Stimulated activated CD8-positive, alpha-beta memory T cell treated with anti-CD3 and anti-CD28 coated beads, Interleukin-12 subunit alpha, Interleukin-12 subunit beta, amount 100 ng/mL, for 24 hours (primary cell): ENCODE data around the gene ARMC3.

Experiments
- DNase-seq: peaks from one replicate; pipeline ENCODE4 v3.0.0-alpha.2; 2020; ENCODE audit errors: extremely low read depth

Gene ARMC3

DNA sequence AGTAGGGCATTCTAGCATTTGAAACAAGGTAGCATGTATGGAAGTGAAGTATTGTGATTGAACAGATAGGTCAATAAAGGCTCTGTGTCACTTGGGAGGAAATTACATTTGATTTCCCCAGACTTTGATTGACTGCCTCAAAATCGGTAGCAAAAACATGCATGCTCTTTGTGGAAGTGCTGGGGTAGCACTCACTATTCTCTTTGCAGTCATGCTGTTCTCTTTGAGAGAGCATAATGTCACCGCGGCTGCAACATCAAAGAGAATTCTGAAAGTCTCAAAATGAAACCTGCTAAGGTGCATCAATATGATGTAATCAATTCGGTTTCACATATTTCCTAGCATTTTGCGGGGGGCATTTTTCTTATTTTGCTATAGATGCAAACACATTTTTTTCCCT is 64.2 kb downstream of the ARMC3 start:
- DNase-seq: no peak

DNA sequence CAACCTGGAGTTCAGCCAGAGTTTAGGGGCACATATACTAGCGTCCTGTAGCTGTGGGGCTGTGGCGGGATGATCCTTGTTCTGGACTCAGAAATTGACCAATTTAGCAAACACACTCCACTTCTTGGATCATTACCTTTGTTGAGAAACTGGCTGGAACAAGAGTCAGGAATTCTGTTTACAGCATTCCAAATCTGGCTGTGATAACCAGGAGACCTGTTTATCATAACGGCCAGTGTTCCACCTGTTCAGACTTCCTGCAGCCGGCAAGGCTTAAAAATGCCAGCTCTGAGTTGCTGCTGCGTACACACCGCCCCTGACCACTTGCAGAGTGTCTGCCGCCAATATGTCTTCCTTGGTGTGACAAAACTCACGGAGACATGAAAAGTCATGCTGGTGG is 64.8 kb downstream of the ARMC3 start:
- no peak for DNase-seq

GRCh38 chr10:22993314-22993713 is 65.5 kb downstream of the ARMC3 start:
- DNase-seq: no peak

GRCh38 chr10:22997096-22997495 is 69.2 kb downstream of the ARMC3 start:
- DNase-seq: no peak

DNA sequence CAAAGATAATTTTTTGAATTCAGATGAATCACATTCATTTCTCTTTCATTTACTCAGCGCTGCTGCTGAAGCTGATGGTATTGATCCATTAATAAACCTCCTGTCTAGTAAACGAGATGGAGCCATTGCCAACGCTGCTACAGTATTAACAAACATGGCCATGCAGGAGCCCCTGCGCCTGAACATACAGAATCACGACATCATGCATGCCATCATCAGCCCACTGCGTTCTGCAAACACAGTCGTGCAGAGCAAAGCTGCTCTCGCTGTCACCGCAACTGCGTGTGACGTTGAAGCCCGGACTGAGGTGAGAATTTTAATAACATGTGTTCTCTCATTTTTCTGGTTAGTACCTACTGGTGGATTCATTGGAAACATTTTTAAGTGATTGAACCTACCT is 70.2 kb downstream of the ARMC3 start:
- DNase-seq: no peak

- DNase-seq: no peak
These were observed 72.1 kb downstream of the ARMC3 start for GRCh38 chr10:22999942-23000341.

GRCh38 chr10:23001901-23002516 is 74.2 kb downstream of the ARMC3 start:
- DNase-seq: no peak

GRCh38 chr10:23005150-23005549 is 77.3 kb downstream of the ARMC3 start:
- no peak for DNase-seq

- no peak for DNase-seq
These were observed 85.9 kb downstream of the ARMC3 start for GRCh38 chr10:23013581-23014335.

DNA sequence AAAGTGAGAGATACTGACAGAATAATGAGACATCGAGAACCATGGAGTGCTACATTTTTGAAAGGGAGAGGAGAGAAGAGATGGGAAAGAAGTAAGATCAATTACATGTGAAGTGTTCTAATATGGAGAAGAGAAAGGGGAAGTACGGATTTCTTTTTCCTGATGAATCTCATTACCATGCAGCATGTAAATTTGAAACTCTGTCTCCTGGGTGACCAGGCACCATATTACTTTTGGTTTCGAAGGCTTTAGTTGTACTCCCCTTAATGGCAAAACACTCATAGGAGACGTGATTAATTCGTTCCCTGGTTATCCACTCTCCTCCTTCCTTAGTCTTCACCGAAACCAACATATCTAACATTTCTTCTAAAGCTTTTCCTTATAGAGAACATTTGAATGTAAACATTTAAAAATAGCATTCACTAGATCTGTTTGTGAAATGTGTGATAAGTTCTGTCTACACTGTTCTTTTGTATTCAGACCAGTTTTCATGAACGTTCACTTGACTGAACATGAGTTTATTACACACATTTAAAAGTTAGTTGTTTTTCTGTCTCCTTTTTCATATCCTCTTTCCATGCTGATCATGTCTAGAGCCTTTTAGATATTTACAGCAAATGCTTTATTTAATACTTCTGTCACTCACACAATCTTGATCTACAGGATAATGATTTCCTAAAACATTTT is 87.3 kb downstream of the ARMC3 start:
- no peak for DNase-seq

DNA sequence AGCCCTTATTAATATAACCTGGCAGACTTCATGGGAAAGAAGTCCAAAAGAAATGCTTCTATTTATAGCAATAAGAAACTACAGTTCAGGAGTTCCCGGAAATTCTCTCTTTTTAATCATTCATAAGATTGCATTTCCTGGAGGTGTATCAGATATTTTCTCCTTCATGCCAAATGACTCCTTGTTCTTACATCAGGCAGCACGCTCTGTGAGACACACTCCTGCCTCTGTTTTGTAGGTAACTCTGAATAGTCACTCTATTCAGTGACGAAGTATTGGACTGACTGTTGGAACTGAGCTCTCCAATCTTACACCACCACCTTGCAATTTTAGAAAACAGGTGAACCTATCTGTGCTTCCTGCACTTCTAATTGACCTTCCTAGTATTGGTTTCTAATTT is 88.8 kb downstream of the ARMC3 start:
- DNase-seq: no peak

DNA sequence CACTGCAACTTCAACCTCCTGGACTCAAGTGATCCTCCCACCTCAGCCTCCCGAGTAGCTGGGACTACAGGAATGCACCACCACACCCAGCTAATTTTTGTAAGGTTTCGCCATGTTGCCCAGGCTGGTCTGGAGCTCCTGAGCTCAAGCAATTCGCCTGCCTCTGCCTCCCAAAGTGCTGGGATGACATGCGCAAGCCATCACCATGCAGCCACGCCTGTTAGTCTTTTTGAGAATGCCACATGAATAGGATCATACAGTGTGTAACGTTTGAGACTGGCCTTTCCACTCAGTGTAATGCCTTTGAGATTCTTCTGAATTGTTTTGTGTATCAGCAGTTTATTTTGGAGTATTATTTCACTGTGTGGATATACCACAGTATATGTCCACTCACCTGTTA is 91.8 kb downstream of the ARMC3 start:
- no peak for DNase-seq

GRCh38 chr10:23021430-23021829 is 93.6 kb downstream of the ARMC3 start:
- no peak for DNase-seq

DNA sequence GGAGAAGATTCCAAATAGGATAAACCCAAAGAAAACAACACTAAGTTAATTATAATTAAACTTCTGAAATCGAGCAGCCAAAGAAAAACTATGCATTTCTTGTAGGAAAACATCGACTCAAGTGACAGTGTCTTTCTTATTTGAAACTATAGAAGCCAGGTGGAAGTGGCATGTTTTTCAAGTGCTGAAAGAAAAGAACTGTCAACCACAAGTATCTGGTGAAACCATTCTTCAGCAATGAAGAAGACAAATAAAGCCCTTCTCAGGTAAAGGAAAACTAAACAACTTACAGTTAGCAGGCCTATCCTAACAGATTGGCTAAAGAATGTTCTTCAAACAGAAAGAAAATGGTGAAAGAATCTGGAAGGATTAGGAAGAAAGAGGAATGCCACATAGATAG is 96.1 kb downstream of the ARMC3 start:
- DNase-seq: no peak

- no peak for DNase-seq
These were observed 103.5 kb downstream of the ARMC3 start for GRCh38 chr10:23031318-23031717.

- DNase-seq: no peak
These were observed 106.9 kb downstream of the ARMC3 start for GRCh38 chr10:23034790-23035189.

GRCh38 chr10:23035569-23035968 is 107.7 kb downstream of the ARMC3 start:
- DNase-seq: no peak

DNA sequence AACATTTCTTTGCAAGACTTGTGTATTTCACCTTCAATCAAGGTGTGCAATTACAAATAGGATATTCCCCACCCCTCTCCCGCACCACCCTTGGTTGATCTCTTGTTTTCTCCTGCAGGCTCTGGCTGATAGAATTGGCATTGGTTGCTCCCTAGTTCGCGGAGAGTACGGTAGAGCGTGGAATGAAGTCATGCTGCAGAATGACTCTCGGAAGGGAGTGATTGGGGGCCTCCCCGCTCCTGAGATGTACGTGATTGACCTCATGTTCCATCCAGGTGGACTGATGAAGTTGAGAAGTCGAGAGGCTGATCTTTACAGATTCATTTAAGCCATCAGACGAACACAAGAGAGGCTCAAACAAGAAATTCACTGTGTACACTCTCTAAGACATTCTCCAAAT is 109.3 kb downstream of the ARMC3 start:
- DNase-seq: no peak

DNA sequence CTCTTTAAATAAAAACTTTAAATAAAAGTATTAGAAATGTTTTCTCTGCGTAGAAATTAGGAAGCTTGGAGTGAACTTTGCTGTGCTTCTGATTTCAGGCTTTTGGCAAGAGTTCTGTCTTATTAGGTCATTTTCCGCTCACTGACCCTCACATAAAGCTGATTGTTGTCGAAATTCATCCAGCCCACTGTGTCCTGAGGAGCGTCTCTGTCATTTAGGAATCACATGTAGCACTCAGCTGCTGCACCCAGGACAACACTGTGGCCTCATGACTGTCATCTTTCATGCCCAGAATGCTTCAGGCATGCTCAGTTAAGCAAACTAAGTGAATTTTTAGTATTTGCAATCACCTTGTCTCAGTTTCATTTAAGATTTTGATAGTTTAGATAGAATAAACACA is 109.7 kb downstream of the ARMC3 start:
- no peak for DNase-seq

DNA sequence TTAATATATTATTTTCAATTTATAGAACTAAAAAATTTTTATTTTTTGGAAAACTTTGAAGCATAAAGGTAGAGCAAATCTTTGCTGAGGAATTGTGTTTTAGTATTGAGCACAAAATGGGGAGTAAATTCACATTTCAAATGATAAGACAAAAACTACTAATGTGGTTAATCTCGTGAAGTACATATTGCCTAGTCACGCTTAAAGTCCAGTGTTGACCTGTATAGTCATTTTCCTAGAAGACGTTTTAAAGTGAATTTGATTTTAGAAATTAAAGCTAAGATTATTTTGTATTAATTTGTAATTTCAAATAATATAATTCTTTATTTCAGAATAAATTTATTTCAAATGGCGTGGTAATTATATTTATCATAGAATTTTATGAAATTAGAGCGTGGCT is 110.3 kb downstream of the ARMC3 start:
- DNase-seq: no peak

DNA sequence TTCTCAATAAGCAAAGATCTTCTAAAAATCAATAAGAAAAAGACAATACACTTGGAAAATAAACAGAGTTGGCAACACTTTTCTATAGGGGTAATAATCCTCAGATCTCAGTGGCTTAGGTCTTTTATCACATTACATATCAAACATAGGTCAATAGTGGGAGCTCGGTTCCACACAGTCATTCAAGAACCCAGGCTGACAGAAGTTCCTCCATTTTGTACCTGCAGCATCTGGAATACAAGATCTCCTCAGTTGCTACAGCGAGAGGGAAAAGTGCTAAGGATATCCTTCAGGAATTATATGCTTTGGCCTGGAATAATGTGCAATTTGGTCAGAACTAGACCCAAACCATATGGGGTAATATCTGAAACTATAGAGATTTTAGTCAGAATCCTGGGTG is 112.1 kb downstream of the ARMC3 start:
- no peak for DNase-seq

GRCh38 chr10:23046027-23046426 is 118.2 kb downstream of the ARMC3 start:
- no peak for DNase-seq
